ENCODE measurements around the gene GALNT2.

The GALNT2 gene

GRCh38 chr1:230326971-230327891 lies 260.2 kb downstream of the GALNT2 start:
- in situ Hi-C loops (cut with HindIII; ENCODE audit: low sequenced_read_pairs): no loop called here

- in situ Hi-C loops (cut with HindIII; ENCODE audit: low sequenced_read_pairs): no loop called here
Observed at GRCh38 chr1:230327892-230328284, 260.9 kb downstream of the GALNT2 start.

- in situ Hi-C loops (cut with HindIII; ENCODE audit: low sequenced_read_pairs): no loop called here
Observed at GRCh38 chr1:230328342-230329015, 261.4 kb downstream of the GALNT2 start.

- in situ Hi-C loops (cut with HindIII; ENCODE audit: low sequenced_read_pairs): no loop called here
Observed at GRCh38 chr1:230330157-230330556, 263.1 kb downstream of the GALNT2 start.

Measured in endothelial cell of hepatic sinusoid (primary cell).